ENCODE results near the gene MYOM1. TPM values are rescaled to one million over a fixed set of nuclear protein-coding genes. Genes with fewer than 3 reads are reported as not detected.
A peak's percentile ranks its signal among the peaks of the same experiment; 100 is the strongest.

MYOM1 gene
- total RNA-seq, 1 donor from 2014 or later: 0.26 TPM

GRCh38 chr18:3264362-3264761 lies 44.6 kb upstream of the MYOM1 start:
- no peak for TF ChIP-seq CTCF (IDR thresholded peaks at IDR 0.05; ENCODE audit: insufficient read depth, low read length, severe bottlenecking)
- H3K36me3 ChIP-seq (ENCODE audit: control insufficient read depth, insufficient read depth, low read length): no peaks in the 10 kb centered on the region
- H3K27me3 ChIP-seq (ENCODE audit: control insufficient read depth, insufficient read depth, low read length): no peaks in the 10 kb centered on the region
- no peak overlapping the region for H3K4me3 ChIP-seq (ENCODE audit: low read depth, low read length)
- DNase-seq (ENCODE audit: low read depth): no peak
- FAIRE-seq: no peak

DNA sequence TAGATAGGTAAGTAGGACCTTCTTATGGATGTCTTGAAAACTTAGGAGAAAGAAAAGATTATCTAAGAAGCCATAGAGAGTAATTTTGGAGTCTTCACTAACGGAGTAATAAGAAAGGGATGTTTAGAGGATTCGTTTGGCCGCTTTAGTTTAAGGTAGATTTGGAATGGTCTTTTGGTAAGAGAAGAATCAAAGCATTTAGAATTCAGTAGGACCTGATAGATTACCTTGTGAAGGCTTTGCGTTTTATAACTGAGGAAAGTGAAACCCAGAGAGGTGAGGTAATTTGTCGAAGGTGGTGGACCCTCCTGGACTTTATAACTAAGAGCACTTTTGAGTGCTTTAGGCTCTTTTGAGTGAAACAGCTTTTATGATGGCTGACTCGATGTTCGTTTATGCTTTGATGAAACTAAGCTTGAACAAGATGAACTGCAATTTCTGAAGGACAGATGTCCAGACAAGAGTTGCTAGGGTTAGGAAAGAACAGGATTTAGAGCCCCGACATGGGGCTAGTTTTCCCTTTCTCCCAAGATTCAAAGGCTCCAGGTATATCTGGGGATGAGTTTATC lies 43.4 kb upstream of the MYOM1 start:
- Histone ChIP-seq H3K4me3 (ENCODE audit: low read depth, low read length) (peak overlapping the region; percentile 56), H3K27me3 (ENCODE audit: control insufficient read depth, insufficient read depth, low read length) (no peaks in the 10 kb centered on the region), H3K36me3 (ENCODE audit: control insufficient read depth, insufficient read depth, low read length) (no peaks in the 10 kb centered on the region)
- no peak for FAIRE-seq
- no peak for TF ChIP-seq CTCF (IDR thresholded peaks at IDR 0.05; ENCODE audit: insufficient read depth, low read length, severe bottlenecking)
- DNase-seq (ENCODE audit: low read depth): no peak

GRCh38 chr18:3262234-3263131 lies 42.7 kb upstream of the MYOM1 start:
- no peak for FAIRE-seq
- H3K27me3 ChIP-seq (ENCODE audit: control insufficient read depth, insufficient read depth, low read length): no peaks in the 10 kb centered on the region

GRCh38 chr18:3261373-3262233 lies 41.8 kb upstream of the MYOM1 start, which contains the start of gene MYL12B:
Gene MYL12B (plus strand): TSS chr18:3262133. CDS start chr18:3272899, 10,766 bp downstream.
- FAIRE-seq: no peak
- no peaks in the 10 kb centered on the region for H3K27me3 ChIP-seq (ENCODE audit: control insufficient read depth, insufficient read depth, low read length)
- TF ChIP-seq CTCF (IDR thresholded peaks at IDR 0.05; ENCODE audit: insufficient read depth, low read length, severe bottlenecking): no peak

More at GRCh38 chr18:3262234-3263131, 42.7 kb upstream of the MYOM1 start:
- TF ChIP-seq CTCF (IDR thresholded peaks at IDR 0.05; ENCODE audit: insufficient read depth, low read length, severe bottlenecking): no peak
- peak overlapping the region; percentile 56 for H3K4me3 ChIP-seq (ENCODE audit: low read depth, low read length)
- H3K36me3 ChIP-seq (ENCODE audit: control insufficient read depth, insufficient read depth, low read length): peaks cover 4% of the 10 kb centered on the region
- no peak for DNase-seq (ENCODE audit: low read depth)

DNA sequence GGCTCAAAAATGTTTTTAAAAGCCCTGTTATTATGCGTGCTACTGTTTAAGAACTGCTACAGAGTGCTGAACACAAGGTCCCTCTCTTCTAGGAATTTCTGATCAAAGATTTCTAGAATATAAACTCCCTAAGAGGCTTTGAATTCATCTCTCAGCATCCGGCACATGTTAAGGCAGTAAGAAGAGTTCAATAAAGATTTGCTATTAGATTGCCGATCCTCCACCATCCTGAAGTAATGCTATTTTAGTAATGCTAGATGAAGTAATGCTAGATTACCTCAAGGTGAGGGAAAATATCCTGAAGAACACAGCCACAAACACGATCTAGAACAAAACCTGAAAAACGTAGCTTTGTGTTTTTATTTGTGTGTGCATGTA lies 41.2 kb upstream of the MYOM1 start:
- peaks cover 4% of the 10 kb centered on the region for H3K36me3 ChIP-seq (ENCODE audit: control insufficient read depth, insufficient read depth, low read length)
- FAIRE-seq (no peak), DNase-seq (ENCODE audit: low read depth) (no peak)
- H3K4me3 ChIP-seq (ENCODE audit: low read depth, low read length): peak overlapping the region; percentile 56
- H3K27me3 ChIP-seq (ENCODE audit: control insufficient read depth, insufficient read depth, low read length): no peaks in the 10 kb centered on the region
- TF ChIP-seq CTCF (IDR thresholded peaks at IDR 0.05; ENCODE audit: insufficient read depth, low read length, severe bottlenecking): no peak

More at GRCh38 chr18:3261373-3262233, 41.8 kb upstream of the MYOM1 start, which contains the start of gene MYL12B:
- peak; percentile 66 for DNase-seq (ENCODE audit: low read depth)
- H3K36me3 ChIP-seq (ENCODE audit: control insufficient read depth, insufficient read depth, low read length): peaks cover 4% of the 10 kb centered on the region
- H3K4me3 ChIP-seq (ENCODE audit: low read depth, low read length): peak within 1 kb of the TSS; percentile 56

All from bronchial epithelial cell (primary cell).